Measurements from ENCODE around the gene TNFRSF11A. TPM values are rescaled to one million over a fixed set of nuclear protein-coding genes. Genes with fewer than 3 reads are reported as not detected.

The TNFRSF11A gene
- total and polyA plus RNA-seq, 5 donors from 2014 or later = 0.93 to 3.6 (median 2.1) TPM

DNA sequence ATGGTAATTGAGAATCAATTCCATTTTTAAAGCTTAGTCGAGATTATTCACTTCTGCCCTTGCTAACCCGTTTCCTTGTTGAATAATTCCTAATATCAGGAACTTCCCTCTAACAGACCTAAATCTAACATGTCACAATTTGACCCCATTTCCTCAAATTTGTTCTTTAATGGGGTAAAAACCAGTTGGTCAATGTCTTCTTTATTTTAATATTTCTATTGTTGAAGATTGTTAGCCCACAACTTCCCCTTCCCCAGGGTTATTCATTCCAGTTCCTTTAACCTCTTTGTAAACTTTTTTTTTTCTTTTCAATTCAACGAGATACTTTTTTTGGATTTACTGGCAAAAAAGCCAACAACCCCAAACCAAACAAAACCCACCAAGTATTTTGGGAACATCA is 7.3 kb downstream of the TNFRSF11A start:
- Histone ChIP-seq H3K4me1 (ENCODE audit: control insufficient read depth, insufficient read depth, low read length, poor library complexity, severe bottlenecking) (peaks cover 8% of the 10 kb centered on the region), H3K27me3 (ENCODE audit: control insufficient read depth, insufficient read depth, low read length) (peaks cover 8% of the 10 kb centered on the region), H3K9me3 (ENCODE audit: control insufficient read depth in 2 of 2, low read length in 2 of 2) (no peaks in the 10 kb centered on the region), H3K36me3 (ENCODE audit: control insufficient read depth, insufficient read depth, low read length) (no peaks in the 10 kb centered on the region), H3K27ac (ENCODE audit: insufficient read depth, low read length, poor library complexity, severe bottlenecking) (no peak overlapping the region), H3K4me3 (ENCODE audit: low read depth, low read length) (no peak overlapping the region)
- no peak for DNase-seq
- H3K4me3 Mint-ChIP-seq = no peak overlapping the region
- H3K4me1 Mint-ChIP-seq = peaks cover 13 to 32% (median 20%) of the 10 kb centered on the region in 4 donors
- no peak overlapping the region for H3K27ac Mint-ChIP-seq
- H3K27me3 Mint-ChIP-seq = peaks cover 24% of the 10 kb centered on the region
- ATAC-seq (ENCODE audit: low read depth in 2 of 2) = no peak
- H3K36me3 Mint-ChIP-seq = no peaks in the 10 kb centered on the region
- no peaks in the 10 kb centered on the region for H3K9me3 Mint-ChIP-seq

DNA sequence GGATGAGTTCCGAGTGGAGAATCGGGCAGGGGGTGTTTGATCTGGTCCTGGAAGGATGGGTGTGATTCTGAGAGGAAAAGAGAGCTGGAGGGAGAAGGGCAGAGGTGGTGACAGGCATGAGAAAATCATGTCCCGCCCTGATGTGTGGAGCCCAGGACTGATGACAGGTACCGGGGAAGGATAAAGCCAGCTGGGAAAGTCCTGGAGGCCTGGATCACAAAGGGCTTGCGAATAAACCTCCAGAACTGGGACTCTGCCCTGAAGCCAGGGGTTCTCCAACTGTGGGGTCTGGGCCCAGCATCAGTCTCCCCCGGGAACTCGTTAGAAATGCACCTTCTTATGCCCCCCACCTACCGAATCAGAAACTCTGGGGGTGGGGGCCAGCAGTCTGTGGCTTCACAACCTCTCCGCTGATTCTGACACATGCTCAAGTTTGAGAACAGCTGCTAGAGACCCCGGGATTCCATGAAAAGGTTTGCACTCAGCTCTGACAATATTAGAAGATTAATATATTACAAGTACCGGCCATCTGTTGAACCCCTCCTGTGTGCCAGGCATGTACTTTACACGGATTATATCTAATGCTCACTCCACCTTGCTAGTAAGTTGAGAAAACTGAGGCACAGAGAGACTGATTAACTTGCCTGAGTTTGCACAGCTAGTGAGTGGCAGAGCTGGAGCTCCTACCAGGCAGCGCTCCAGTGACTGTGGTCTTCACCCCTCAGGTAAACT is 8.0 kb downstream of the TNFRSF11A start:
- H3K4me3 Mint-ChIP-seq = no peak overlapping the region
- H3K9me3 Mint-ChIP-seq = no peaks in the 10 kb centered on the region
- peaks cover 23% of the 10 kb centered on the region for H3K27me3 Mint-ChIP-seq

DNA sequence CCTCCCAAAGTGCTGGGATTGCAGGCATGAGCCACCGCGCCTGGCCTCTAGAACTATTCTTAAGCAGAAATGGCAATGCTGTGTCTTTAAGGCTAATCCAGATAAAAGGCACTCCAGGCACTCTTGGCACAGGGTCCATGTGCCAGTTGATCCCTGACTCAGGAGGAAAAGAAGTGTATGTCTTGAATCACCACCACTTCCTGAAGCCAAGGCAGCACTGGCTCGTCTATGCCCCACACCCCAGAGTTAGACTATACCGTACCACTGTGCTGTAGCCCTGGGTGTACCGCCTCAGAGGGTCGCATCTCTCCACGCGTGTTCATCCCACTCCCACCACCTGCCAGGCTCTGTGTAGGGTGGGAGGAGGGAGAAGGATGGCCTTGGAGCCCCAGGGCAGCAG is 9.0 kb downstream of the TNFRSF11A start:
- Mint-ChIP-seq H3K4me1 (peaks cover 13 to 30% (median 16%) of the 10 kb centered on the region in 4 donors), H3K4me3 (no peak overlapping the region), H3K36me3 (no peaks in the 10 kb centered on the region), H3K27me3 (peaks cover 23% of the 10 kb centered on the region), H3K9me3 (no peaks in the 10 kb centered on the region), H3K27ac (no peak overlapping the region)
- Histone ChIP-seq H3K27ac (ENCODE audit: insufficient read depth, low read length, poor library complexity, severe bottlenecking) (no peak overlapping the region), H3K9me3 (ENCODE audit: control insufficient read depth in 2 of 2, low read length in 2 of 2) (no peaks in the 10 kb centered on the region), H3K4me1 (ENCODE audit: control insufficient read depth, insufficient read depth, low read length, poor library complexity, severe bottlenecking) (peaks cover 8% of the 10 kb centered on the region), H3K27me3 (ENCODE audit: control insufficient read depth, insufficient read depth, low read length) (no peaks in the 10 kb centered on the region), H3K36me3 (ENCODE audit: control insufficient read depth, insufficient read depth, low read length) (no peaks in the 10 kb centered on the region), H3K4me3 (ENCODE audit: low read depth, low read length) (no peak overlapping the region)
- DNase-seq (no peak), ATAC-seq (ENCODE audit: low read depth in 2 of 2) (no peak)

More for the DNA sequence above, 8.0 kb downstream of the TNFRSF11A start:
- H3K27ac Mint-ChIP-seq = no peak overlapping the region
- no peaks in the 10 kb centered on the region for H3K9me3 ChIP-seq (ENCODE audit: control insufficient read depth in 2 of 2, low read length in 2 of 2)
- no peak overlapping the region for H3K4me3 ChIP-seq (ENCODE audit: low read depth, low read length)
- ATAC-seq (ENCODE audit: low read depth in 2 of 2) = no peak
- peaks cover 13 to 27% (median 17%) of the 10 kb centered on the region in 4 donors for H3K4me1 Mint-ChIP-seq
- H3K36me3 Mint-ChIP-seq = no peaks in the 10 kb centered on the region
- H3K27me3 ChIP-seq (ENCODE audit: control insufficient read depth, insufficient read depth, low read length) = peaks cover 1% of the 10 kb centered on the region
- H3K27ac ChIP-seq (ENCODE audit: insufficient read depth, low read length, poor library complexity, severe bottlenecking) = no peak overlapping the region
- DNase-seq = no peak
- peaks cover 8% of the 10 kb centered on the region for H3K4me1 ChIP-seq (ENCODE audit: control insufficient read depth, insufficient read depth, low read length, poor library complexity, severe bottlenecking)
- H3K36me3 ChIP-seq (ENCODE audit: control insufficient read depth, insufficient read depth, low read length) = no peaks in the 10 kb centered on the region

DNA sequence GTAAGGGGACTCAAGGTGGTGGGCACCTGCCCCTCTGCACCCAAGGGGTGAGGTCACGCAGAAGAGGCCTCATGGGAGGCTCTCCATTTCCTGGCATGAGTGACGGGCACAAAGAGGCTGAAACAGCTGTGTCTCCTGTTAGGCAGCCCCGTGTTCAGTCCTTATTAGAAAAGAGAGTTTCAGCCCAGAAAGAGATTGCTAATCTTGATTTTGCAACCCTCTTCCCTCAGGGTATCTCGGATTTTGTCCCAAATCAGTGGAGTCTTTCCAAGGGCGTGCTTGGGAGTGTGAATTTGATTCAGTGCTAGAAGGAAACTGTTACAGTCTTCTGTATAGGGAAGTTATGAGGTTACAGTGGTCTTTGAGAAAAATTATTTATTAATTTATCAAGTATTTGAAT is 10.4 kb downstream of the TNFRSF11A start:
- Histone ChIP-seq H3K36me3 (ENCODE audit: control insufficient read depth, insufficient read depth, low read length) (no peaks in the 10 kb centered on the region), H3K27ac (ENCODE audit: insufficient read depth, low read length, poor library complexity, severe bottlenecking) (no peak overlapping the region), H3K9me3 (ENCODE audit: control insufficient read depth in 2 of 2, low read length in 2 of 2) (no peaks in the 10 kb centered on the region), H3K4me3 (ENCODE audit: low read depth, low read length) (no peak overlapping the region), H3K27me3 (ENCODE audit: control insufficient read depth, insufficient read depth, low read length) (no peaks in the 10 kb centered on the region), H3K4me1 (ENCODE audit: control insufficient read depth, insufficient read depth, low read length, poor library complexity, severe bottlenecking) (no peaks in the 10 kb centered on the region)
- no peak for ATAC-seq (ENCODE audit: low read depth in 2 of 2)
- Mint-ChIP-seq H3K4me1 (peaks cover 5 to 22% (median 7%) of the 10 kb centered on the region in 4 donors), H3K36me3 (no peaks in the 10 kb centered on the region), H3K4me3 (no peak overlapping the region), H3K27me3 (peaks cover 18% of the 10 kb centered on the region), H3K27ac (no peak overlapping the region), H3K9me3 (no peaks in the 10 kb centered on the region)
- no peak for DNase-seq

DNA sequence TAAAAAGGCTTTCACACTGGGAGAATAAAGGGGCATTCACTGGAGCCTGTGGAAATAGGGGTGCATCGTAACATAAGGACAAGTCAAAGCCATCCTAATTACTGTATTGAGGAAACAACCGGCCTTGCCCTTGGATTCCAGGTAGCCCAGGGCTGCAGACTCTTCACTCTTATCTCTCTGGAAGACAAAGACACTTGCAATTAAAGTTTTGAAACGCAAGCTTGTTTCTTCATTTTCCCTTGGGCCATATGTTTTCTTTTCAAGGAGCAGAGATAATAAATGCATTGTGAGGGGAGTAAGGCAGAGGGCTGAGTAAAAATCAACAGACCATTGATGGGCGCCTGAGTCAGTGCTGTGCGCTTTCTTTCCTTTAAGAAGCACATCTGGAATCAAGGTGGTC is 11.5 kb downstream of the TNFRSF11A start:
- Mint-ChIP-seq H3K4me1 (peaks cover 2 to 15% (median 5%) of the 10 kb centered on the region in 4 donors), H3K27ac (no peak overlapping the region)
- H3K27me3 ChIP-seq (ENCODE audit: control insufficient read depth, insufficient read depth, low read length) = no peaks in the 10 kb centered on the region

DNA sequence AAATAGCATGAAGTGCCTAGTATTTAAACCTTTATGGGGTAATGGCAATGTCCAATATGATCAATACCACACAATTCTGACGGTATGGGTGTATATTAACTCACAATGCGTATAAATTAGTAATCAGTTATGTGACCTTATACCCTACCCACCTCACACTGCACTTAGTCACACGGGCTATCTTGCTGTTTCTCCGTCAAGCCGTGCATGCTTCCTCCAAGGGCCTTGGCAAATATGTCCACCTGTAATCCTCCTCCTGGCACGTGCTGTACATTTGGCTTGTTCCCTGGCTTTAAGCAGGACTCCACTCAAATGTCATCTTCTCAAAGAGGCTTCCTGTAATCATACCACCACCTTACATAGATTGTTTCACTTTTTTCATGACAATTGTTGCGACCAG is 12.2 kb downstream of the TNFRSF11A start:
- Histone ChIP-seq H3K36me3 (ENCODE audit: control insufficient read depth, insufficient read depth, low read length) (no peaks in the 10 kb centered on the region), H3K9me3 (ENCODE audit: control insufficient read depth in 2 of 2, low read length in 2 of 2) (no peaks in the 10 kb centered on the region), H3K27me3 (ENCODE audit: control insufficient read depth, insufficient read depth, low read length) (no peaks in the 10 kb centered on the region), H3K4me1 (ENCODE audit: control insufficient read depth, insufficient read depth, low read length, poor library complexity, severe bottlenecking) (no peaks in the 10 kb centered on the region), H3K4me3 (ENCODE audit: low read depth, low read length) (no peak overlapping the region), H3K27ac (ENCODE audit: insufficient read depth, low read length, poor library complexity, severe bottlenecking) (no peak overlapping the region)
- H3K36me3 Mint-ChIP-seq = no peaks in the 10 kb centered on the region
- no peak overlapping the region for H3K27ac Mint-ChIP-seq
- peaks cover 0 to 10% (median 3%) of the 10 kb centered on the region in 4 donors for H3K4me1 Mint-ChIP-seq
- ATAC-seq (ENCODE audit: low read depth in 2 of 2) (no peak), DNase-seq (no peak)
- H3K4me3 Mint-ChIP-seq = no peak overlapping the region
- H3K27me3 Mint-ChIP-seq = peaks cover 18% of the 10 kb centered on the region
- H3K9me3 Mint-ChIP-seq = no peaks in the 10 kb centered on the region

More for the DNA sequence above, 11.5 kb downstream of the TNFRSF11A start:
- peaks cover 18% of the 10 kb centered on the region for H3K27me3 Mint-ChIP-seq
- H3K9me3 Mint-ChIP-seq = no peaks in the 10 kb centered on the region
- DNase-seq (no peak), ATAC-seq (ENCODE audit: low read depth in 2 of 2) (no peak)
- H3K4me3 Mint-ChIP-seq = no peak overlapping the region
- H3K9me3 ChIP-seq (ENCODE audit: control insufficient read depth in 2 of 2, low read length in 2 of 2) = no peaks in the 10 kb centered on the region
- no peak overlapping the region for H3K27ac ChIP-seq (ENCODE audit: insufficient read depth, low read length, poor library complexity, severe bottlenecking)
- H3K4me3 ChIP-seq (ENCODE audit: low read depth, low read length) = no peak overlapping the region
- no peaks in the 10 kb centered on the region for H3K36me3 ChIP-seq (ENCODE audit: control insufficient read depth, insufficient read depth, low read length)
- no peaks in the 10 kb centered on the region for H3K4me1 ChIP-seq (ENCODE audit: control insufficient read depth, insufficient read depth, low read length, poor library complexity, severe bottlenecking)
- no peaks in the 10 kb centered on the region for H3K36me3 Mint-ChIP-seq

DNA sequence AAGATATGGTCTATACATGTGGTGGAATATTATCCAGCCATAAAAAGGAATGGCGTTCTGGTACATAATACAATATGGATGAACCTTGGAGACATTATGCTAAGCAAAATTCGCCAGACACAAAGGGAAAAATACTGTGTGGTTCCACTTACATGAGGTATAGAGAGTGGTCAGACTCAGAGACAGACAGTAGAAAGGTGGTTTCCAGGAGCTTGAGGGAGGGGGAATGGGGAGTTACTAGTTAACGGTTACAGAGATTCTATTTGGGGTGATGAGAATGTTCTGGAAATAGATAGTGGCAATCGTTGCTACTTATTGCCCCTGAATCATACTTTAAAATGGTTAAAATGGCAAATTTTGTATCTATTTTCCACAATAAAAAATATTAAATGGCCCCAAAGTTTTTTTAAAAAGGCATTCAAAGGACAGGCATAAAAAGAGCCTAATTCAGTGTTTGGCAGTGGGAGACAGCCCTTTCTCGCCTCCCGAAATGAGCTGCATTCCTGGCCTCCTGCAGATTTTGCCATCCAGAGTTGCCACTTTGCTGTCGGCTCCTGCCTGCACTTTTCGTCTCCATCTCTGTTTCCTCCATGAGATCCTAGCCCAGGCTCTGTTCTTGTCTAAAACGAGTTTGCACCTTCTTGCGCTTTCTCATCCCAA is 13.5 kb downstream of the TNFRSF11A start:
- Mint-ChIP-seq H3K27ac (peak overlapping the region in 1 of 3 donors; percentile 2), H3K9me3 (no peaks in the 10 kb centered on the region), H3K36me3 (no peaks in the 10 kb centered on the region), H3K4me3 (no peak overlapping the region), H3K27me3 (peaks cover 15% of the 10 kb centered on the region), H3K4me1 (peaks cover 0 to 10% (median 3%) of the 10 kb centered on the region in 4 donors)
- no peak overlapping the region for H3K4me3 ChIP-seq (ENCODE audit: low read depth, low read length)
- no peaks in the 10 kb centered on the region for H3K4me1 ChIP-seq (ENCODE audit: control insufficient read depth, insufficient read depth, low read length, poor library complexity, severe bottlenecking)
- DNase-seq (no peak), ATAC-seq (ENCODE audit: low read depth in 2 of 2) (no peak)
- H3K36me3 ChIP-seq (ENCODE audit: control insufficient read depth, insufficient read depth, low read length) = no peaks in the 10 kb centered on the region
- H3K27ac ChIP-seq (ENCODE audit: insufficient read depth, low read length, poor library complexity, severe bottlenecking) = no peak overlapping the region
- no peaks in the 10 kb centered on the region for H3K9me3 ChIP-seq (ENCODE audit: control insufficient read depth in 2 of 2, low read length in 2 of 2)
- H3K27me3 ChIP-seq (ENCODE audit: control insufficient read depth, insufficient read depth, low read length) = no peaks in the 10 kb centered on the region

All from CD4-positive, CD25-positive, alpha-beta regulatory T cell (primary cell).